NCI-H1436 (cell line): ENCODE measurements around the gene ZNF432.
"Not testable (repeated sequence)": the region's sequence is repeated elsewhere in the genome, so short reads cannot be mapped to it uniquely, and the experiment has no call there.

Source experiments
- DNase-seq: peaks from one replicate; lab custom pipeline; 2025; lab: John Stamatoyannopoulos, UW

ZNF432 gene

DNA sequence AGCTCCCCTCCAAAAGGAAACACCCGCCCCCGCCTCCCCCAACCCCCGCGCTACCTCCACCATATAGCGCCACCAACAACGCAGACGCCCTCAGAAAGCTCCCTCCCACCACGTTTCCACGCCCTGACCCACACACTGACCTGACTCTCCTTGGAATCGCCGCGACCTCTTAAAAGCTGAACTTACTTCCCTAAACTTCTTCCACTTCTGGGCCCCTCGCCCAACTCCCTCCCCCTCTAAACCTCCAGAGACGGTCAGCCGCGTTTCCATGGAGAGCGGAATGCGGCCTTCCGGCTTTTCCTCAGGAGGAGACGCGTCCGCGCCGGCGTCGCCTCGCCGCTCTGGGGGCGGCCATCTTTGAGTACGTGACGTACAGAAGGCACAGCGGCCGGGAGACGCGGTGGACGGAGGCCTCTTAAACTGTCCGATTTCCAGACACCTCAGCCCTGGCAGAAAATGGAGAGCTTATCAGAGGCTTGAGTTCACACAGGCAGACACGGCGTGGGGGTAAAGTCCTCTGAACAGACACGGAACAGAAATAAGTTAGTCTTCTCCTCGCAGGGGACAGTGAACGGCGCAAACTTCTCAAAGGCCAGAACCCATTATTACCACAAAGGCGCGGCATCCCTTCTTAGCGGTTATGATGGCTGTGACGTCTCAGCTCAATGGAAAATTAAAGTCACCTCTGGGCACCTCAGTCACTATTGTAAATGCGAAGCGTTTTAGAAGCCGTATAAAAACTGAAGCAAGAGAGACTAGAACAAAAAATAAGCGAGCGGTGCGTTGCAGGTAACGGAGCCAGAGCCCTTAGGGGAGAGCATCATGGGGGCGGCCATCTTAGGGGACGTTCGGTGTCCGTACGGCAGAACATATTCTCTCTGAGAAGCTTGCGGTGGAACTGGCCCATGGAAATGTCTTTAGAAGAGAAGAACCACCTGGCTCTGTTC is at the start of gene ZNF432:
ZNF432 (minus strand) TSS at position 284 of the 947 bp plus-strand sequence. CDS start 1,970 bp downstream, outside the sequence.
- DNase-seq = peak; percentile 87

- DNase-seq = not testable (repeated sequence)
Measured at GRCh38 chr19:52096416-52096815, 47.8 kb upstream of the ZNF432 start.

- peak; percentile 94 for DNase-seq
Measured at GRCh38 chr19:52095172-52096014, 46.8 kb upstream of the ZNF432 start, which contains the start of gene ZNF841. ZNF841 (minus strand) TSS chr19:52095765; CDS start chr19:52084801, 10,964 bp downstream.

DNA sequence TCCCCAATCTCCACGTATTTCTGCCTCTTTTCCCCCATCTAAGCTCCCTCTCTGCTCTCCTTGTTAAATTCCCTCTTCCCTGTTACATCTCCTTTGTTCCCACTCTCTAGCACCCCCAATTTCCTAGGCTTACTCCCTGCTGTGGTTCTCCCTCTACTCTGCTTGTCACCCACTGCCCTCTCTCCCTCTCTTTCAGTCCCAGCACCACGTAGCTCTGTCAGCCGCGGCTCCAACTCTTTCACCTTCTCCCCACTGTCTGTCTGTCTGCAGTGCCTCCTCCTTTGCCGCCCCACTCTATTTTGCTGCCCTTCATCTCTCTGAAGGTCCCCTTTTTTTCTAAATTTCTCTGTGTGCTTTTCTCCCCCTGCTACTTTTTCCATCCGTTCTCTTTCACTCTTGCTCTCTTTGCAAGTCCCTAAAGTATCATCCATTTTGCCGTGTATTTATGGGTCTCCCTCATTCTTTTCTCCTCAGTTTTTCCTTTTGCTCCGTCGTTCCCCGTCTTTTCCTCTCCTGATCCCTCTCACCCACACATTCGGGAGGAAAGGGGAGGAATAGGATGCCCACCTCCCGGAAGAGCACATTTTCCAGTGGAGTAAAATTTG is 46.0 kb upstream of the ZNF432 start:
- no peak for DNase-seq

- DNase-seq = no peak
Measured at GRCh38 chr19:52086481-52086880, 37.8 kb upstream of the ZNF432 start.

- no peak for DNase-seq
Measured at GRCh38 chr19:52070496-52070895, 21.9 kb upstream of the ZNF432 start.

DNA sequence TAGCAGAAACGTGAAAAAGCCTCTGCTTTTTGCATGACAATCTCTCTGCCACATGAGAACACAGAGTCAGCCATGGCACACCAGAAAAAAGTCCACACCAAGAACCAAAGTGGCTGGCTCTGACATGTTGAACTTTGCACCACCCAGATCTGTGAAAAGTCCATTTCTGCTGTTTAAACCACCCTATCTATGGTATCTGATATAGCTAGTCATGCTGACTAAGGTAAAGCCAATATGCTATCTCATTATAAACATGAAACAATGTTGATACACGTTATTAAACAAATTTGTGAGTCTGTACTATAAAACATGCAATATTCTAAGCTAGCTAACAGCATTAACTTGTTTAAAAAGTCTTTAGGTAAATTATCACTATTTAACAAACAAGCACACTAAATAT is 21.0 kb upstream of the ZNF432 start:
- DNase-seq = no peak

DNA sequence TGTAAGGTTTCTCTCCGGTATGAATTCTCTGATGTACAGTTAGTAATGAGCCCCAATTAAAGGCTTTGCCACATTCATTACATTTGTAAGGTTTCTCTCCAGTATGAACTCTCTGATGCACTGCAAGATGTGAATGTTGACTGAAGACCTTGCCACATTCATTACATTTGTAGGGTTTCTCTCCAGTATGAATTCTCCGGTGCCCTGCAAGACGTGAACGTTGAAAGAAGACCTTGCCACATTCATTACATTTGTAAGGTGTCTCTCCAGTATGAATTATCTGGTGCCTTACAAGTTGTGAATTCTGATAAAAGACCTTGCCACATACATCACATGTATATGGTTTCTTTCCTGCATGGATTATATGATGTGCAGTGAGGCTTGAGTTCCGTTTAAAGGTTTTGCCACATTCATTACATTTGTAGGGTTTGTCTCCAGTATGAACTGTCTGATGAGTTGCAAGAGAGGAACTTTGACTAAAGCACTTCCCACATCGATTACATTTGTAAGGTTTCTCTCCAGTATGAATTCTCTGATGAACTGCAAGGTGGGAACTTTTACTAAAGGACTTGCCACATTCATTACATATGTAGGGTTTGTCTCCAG is 17.7 kb upstream of the ZNF432 start:
- DNase-seq = no peak

DNA sequence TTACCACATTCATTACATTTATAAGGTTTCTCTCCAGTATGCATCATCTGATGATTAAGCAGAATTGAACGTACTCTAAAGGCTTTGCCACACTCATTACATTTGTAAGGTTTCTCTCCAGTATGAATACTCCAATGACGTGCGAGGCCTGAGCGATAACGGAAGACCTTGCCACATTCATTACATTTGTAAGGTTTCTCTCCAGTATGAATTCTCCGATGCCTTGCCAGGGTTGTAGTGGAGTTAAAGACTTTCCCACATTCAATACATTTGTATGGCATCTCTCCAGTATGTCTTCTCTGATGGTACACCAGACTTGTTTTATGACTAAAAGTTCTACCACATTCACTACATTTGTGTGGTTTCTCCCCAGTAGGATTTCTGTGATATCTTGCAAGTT is 16.8 kb upstream of the ZNF432 start:
- DNase-seq = no peak

GRCh38 chr19:52056480-52056879 is 7.8 kb upstream of the ZNF432 start:
- not testable (repeated sequence) for DNase-seq

DNA sequence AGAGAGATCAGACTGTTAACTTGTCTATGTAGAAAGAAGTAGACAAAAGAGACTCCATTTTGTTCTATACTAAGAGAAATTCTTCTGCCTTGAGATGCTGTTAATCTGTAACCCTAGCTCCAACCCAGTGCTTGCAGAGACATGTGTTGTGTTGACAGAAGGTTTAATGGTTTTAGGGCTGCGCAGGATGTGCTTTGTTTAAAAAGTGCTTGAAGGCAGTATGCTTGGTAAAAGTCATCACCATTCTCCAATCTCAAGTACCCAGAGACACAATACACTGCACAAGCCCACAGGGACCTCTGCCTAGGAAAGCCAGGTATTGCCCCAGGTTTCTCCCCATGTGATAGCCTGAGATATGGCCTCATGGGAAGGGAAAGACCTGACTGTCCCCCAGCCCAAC is 3.1 kb upstream of the ZNF432 start:
- DNase-seq = peak; percentile 51

DNA sequence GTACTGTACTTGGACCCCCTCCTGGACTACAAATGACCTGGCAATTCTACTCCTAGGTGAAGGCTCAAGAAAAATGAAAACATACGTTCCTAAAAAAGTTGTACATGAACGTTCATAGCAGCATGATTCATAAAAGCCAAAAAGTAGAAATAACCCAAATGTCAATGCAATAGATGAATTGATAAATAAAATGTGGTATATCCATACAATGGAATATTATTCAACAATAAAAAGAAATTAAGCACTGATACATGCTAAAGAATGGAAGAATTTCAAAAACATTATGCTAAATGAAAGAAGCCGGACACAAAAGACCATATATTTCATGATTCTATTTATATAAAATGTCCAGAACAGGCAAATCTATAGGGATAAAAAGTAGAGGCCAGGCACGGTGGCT is 9.5 kb downstream of the ZNF432 start:
- DNase-seq = no peak

DNA sequence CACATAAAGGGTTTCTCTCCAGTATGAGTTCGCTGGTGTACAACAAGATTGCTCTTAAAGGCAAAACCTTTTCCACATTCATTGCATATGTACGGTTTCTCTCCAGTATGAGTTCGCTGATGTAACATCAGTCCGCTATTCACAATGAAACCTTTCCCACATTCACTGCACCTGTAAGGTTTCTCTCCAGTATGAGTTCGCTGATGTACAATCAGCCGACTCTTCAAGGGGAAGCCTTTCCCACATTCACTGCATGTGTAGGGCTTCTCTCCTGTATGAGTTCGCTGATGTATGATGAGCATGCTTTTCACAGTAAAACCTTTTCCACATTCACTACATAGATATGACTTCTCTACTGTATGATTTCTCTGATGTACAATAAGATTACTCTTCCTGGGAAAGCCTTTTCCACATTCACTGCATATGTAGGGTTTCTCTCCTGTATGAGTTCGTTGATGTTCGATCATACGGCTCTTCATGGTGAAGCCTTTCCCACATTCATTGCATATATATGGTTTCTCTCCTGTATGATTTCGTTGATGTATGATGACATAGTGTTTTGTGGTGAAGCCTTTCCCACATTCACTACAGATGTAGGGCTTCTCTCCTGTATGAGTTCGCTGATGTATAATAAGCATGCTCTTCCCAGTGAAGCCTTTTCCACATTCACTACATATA is 14.4 kb downstream of the ZNF432 start:
- DNase-seq = no peak

DNA sequence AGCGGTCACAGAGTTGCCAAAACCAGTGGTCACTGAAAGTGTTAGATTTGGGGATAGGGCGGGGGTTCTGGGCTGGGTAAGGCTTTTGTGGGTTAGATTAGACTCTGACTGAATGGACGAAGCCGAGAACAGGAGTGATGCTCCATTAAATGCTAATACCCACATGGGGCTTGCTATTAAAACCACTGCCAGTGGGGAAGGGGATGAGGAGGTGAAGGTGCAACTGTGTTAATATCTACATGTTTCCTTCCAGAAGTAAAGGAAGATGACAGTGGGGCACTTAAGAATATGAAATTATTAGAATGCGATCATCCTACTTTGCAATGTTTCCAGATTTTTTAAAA is 19.9 kb downstream of the ZNF432 start:
- DNase-seq = no peak

DNA sequence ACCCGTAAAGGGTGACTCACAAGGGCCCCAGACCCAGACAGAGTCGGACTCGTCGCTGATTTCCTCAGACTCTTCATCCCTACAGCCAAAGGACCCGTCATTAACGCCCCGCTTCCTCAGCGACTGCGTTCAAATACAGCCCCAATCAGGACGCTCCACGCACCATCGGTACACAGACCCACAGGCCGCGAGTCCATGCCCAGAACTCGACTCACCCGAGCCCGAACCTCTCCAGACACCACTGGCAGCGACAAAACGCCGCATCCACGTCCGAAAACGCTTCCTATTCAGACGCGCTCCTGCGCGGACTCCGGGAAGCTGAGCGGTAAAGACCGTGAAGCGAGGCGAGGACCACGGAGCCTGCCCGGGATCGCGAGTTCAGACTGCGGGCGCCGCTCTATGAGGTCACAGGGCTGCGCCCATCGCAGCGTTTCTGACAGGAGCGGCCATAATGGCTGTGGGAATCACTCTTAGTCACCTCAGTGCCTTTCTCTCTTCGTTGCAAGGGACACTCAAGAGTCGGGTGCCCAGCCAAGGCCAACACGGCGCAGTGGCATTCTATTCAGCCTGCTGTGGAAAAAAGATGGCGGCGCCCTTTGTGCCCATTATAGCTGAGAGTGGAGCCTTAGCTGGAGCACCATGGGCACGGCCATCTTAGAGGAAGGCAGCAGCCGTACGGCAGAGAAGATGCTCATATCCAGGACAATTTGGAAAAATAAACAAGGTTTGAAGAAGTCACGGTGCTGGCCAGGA is 20.4 kb downstream of the ZNF432 start, which contains the start of gene ZNF614:
ZNF614 (minus strand) TSS at position 353 of the 753 bp plus-strand sequence. CDS start 2,634 bp downstream, outside the sequence.
- DNase-seq = peak; percentile 79

- not testable (repeated sequence) for DNase-seq
Measured at GRCh38 chr19:52026255-52026990, 22.2 kb downstream of the ZNF432 start.

DNA sequence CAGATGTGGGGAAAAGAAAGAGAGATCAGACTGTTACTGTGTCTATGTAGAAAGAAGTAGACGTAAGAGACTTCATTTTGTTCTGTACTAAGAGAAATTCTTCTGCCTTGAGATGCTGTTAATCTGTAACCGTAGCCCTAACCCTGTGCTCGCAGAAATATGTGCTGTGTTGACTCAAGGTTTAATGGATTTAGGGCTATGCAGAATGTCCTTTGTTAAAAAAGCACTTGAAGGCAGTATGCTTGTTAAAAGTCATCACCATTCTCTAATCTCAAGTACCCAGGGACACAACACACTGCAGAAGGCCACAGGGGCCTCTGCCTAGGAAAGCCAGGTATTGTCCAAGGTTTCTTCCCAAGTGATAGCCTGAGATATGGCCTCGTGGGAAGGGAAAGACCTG is 24.2 kb downstream of the ZNF432 start:
- DNase-seq = not testable (repeated sequence)

DNA sequence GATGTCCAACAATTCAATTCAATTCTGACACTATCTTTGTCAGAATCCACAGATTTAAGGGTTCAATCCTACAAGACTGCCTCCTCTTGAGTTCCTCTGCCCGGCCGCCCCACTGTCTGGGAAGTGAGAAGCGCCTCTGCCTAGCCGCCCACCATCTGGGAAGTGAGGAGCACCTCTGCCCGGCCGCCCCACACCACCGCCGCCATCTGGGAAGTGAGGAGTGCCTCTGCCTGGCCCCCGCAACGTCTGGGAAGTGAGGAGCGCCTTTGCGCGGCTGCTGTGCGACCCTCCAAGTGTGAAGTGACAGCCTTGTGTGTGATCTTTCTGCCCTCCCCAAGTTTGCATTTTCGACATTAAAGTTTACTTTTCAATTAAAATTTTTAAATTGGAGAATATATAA is 26.4 kb downstream of the ZNF432 start:
- DNase-seq = no peak

DNA sequence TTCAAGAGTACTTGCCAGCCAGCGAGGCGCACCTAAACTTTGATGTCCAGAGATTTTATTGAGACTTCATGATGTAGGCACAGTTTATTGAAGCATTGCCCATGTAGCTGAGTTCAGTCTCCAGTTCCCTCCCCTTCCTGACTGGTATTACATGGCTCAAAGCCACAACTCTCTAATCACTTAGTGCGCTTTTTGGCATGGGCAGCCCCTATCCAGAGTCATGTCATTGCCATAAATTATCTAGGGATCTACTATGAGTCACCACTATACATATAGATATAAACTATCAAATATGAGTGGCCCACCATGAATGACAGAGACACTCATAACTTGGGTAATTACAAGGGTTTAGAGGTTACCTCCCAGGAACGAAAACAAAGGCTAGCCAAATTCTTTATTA is 28.1 kb downstream of the ZNF432 start:
- DNase-seq = no peak

GRCh38 chr19:52010674-52011073 is 38.0 kb downstream of the ZNF432 start:
- no peak for DNase-seq
